SW 1271 (cell line): ENCODE results near the gene LCN15.
"Not testable (repeated sequence)": the region's sequence is repeated elsewhere in the genome, so short reads cannot be mapped to it uniquely, and the experiment has no call there.

Experiments used
- DNase-seq, 2 experiments: peaks; one replicate each; lab custom pipeline; 2025; lab: John Stamatoyannopoulos, UW

LCN15 gene

DNA sequence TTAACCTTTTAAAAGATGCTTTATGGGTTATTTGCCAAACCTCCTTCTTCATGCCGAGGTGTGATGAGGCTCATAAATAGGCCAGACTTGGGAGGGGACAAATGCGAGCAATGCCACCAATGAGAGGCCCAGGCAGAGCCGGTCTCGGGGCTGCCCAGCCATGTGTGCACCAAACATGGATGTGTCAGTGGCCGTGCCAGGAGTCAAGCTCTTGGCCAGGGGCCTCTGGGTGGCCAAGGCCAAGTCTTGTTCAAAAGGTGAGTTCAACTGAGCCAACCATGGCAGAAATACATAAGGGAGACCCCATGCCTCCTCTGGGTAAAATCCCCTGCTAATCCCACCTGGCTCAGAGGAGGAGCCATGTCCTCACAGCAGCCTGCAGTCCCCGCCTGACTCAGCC lies 10.9 kb upstream of the LCN15 start:
- no peak for DNase-seq

- no peak for DNase-seq
Observed at GRCh38 chr9:136774416-136775045, 10.2 kb upstream of the LCN15 start.

DNA sequence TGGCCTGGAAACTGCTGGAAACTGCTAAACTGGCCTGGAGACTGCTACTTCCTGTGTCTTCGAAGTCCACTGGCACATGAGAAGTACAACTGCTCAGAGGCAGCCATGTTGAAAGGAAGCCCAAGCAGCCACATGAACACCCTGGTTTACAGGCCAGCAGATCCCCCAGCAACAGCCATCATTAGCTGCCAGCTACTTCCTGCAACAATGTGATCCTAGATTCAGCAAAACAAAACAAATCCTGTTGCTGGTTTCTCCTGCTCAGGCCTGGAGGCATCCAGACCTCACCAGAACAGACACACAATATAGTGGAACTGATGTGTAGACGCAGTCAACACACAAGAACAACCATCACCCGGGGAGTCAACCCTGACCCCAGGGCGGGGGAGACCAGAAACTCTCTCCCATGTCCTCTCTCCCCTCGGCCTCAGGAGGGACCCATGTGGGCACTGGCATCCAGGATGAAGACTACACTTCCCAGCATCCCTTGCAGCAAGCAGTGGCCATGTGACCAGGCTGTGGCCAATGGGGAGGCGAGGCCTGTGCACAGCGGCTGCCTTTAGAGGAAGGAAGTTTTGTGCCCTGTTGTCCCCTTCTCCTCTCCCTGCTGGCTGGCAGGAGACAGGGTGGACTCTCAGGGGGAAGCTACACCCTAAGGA lies 9.2 kb upstream of the LCN15 start:
- peak in 1 of 2 experiments; percentile 32 for DNase-seq

GRCh38 chr9:136771907-136772415 lies 7.6 kb upstream of the LCN15 start:
- DNase-seq: no peak

- DNase-seq: no peak
Observed at GRCh38 chr9:136769710-136770191, 5.4 kb upstream of the LCN15 start.

DNA sequence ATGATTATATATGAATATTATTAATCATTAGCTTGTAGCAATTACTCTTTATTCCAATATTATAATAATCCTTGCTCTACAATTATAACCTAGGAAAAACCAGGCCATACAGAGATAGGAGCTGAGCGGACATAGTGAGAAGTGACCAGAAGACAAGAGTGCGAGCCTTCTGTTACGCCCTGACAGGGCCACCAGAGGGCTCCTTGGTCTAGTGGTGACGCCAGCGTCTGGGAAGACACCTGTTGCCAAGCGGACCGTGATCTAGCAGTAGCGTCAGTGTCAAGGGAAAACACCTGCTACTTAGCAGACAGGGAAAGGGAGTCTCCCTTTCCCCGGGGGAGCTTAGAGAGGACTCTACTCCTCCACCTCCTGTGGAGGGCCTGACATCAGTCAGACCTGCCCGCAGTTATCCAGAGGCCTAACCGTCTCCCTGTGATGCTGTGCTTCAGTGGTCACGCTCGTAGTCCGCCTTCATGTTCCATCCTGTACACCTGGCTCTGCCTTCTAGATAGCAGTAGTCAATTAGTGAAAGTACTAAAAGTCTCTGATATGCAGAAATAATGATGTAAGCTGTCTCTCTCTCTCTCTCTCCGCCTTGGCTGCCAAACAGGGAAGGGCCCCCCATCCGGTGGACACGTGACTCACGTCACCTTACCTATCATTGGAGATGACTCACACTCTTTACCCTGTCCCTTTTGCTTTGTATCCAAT lies 2.2 kb upstream of the LCN15 start:
- DNase-seq: peak; percentile 53 to 62

- not testable (repeated sequence) for DNase-seq
Observed at GRCh38 chr9:136765745-136766409, 1.6 kb upstream of the LCN15 start.

DNA sequence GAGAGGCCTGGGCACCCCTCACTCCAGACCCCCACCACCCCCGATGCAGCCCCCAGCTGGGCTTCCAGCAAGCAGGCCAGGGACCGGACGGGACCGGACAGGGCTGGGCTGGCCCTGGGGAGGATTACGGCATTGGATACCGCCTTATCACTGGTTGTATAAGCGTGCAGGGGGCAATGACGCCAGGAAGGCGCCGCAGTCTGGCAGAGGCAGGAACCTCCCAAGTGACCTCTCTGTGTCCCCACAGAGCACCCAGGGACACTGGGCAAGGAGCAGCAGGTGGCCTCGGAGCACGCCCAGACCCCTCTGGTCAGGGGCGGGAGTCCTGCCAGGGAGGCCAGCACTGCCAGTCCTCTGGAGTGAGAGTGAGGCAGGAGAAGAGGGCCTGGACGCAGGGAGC lies 723 bp upstream of the LCN15 start:
- DNase-seq: no peak

- no peak for DNase-seq
Observed at GRCh38 chr9:136763649-136764035, 676 bp downstream of the LCN15 start.

GRCh38 chr9:136762915-136763648 lies 1.2 kb downstream of the LCN15 start:
- DNase-seq: peak; percentile 15 to 31

- no peak for DNase-seq
Observed at GRCh38 chr9:136762221-136762691, 2.1 kb downstream of the LCN15 start.

GRCh38 chr9:136761545-136761981 lies 2.8 kb downstream of the LCN15 start:
- DNase-seq: no peak

GRCh38 chr9:136760834-136761544 lies 3.3 kb downstream of the LCN15 start:
- DNase-seq: peak; percentile 43 to 89

GRCh38 chr9:136760424-136760823 lies 3.9 kb downstream of the LCN15 start:
- no peak for DNase-seq

DNA sequence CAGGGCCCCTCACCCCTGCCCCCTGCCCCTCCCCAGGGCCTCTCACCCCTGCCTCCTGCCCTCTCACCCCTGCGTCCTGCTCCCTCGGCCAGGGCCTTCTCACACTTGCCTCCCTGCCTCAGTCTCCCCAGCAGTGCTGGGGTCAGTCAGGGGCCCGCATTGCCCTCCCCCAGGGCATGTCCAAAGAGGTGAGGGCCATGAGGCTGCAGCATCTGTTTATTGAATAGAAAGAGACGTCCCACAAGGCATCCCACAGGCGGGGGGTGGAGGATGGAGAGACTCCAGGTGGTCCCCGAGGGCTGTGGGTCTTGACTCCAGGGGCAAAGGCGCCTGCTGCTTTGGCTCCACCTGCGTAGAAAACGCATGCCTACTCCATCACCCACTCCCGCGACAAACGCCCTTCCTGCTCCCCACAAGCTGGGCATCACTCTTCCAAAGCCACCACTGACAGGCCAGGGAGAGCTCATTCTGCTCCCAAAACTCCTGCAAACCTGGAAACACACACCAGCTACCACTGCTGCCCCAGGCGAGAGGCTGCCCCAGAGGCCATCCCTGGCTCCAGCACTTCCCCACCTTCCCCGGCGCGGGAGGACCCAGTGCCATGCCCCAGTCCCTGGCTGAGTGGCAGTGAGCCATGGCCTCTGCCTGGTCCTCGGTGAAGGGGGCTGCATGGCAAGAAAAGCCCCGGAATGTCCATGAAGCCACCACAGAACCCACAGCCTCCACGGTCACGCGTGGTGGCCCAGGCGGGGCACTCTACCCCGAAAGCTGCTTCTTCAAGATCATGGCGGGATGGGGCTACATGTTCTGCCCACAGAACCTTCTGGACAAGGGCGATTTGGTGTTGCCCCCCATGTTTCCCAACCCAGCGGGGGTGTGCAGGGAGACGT lies 4.6 kb downstream of the LCN15 start:
- DNase-seq: no peak

- no peak for DNase-seq
Observed at GRCh38 chr9:136759001-136759400, 5.3 kb downstream of the LCN15 start.

DNA sequence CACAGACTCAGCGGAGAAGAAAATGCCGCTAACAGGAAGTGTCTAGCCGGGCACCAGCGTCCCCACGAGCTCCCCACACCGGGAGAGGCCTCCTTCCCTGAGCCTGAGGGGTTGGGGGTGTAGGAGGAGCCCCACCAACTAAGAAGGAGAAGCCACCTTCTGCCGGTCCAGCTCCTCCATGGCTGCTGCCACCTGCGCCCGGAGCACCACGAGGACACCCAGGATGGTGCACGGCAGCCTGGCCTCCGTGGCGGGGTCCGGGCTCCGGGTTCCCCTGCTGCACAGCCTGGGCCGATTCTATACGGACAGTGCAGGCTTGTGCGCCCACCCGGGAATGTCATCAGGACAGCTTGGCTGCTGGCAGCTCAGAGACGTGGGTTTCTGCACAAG lies 6.6 kb downstream of the LCN15 start:
- no peak for DNase-seq

- no peak for DNase-seq
Observed at GRCh38 chr9:136757328-136757727, 7.0 kb downstream of the LCN15 start.

GRCh38 chr9:136756836-136757235 lies 7.5 kb downstream of the LCN15 start:
- no peak for DNase-seq

- no peak for DNase-seq
Observed at GRCh38 chr9:136756134-136756438, 8.2 kb downstream of the LCN15 start.
